Vagina (tissue), 2 donors: ENCODE data around the gene KCNJ15.

ENCODE experiments used
- POLR2AphosphoS5 ChIP-seq, 2 donors: sonication (generic); formaldehyde crosslinking; IDR thresholded peaks; one replicate each; pipeline ENCODE4 v1.9.0; 2017; ENCODE audit warnings: antibody characterized with exemption in 2 of 2, mild to moderate bottlenecking in 2 of 2, low read depth in 1 of 2; ENCODE audit not compliant: insufficient read depth in 1 of 2
- TF ChIP-seq, protein P1 (sequence below), 3 experiments: fragments of 450-650 bp in 2 of 3; fragments of 200-600 bp in 1 of 3; sonication (generic) in 1 of 3; IDR thresholded peaks; one replicate each; pipeline ENCODE4 v1.5.1; 2017 to 2019; ENCODE audit warnings: antibody characterized with exemption in 3 of 3, mild to moderate bottlenecking in 2 of 3, moderate library complexity in 2 of 3

DNA sequence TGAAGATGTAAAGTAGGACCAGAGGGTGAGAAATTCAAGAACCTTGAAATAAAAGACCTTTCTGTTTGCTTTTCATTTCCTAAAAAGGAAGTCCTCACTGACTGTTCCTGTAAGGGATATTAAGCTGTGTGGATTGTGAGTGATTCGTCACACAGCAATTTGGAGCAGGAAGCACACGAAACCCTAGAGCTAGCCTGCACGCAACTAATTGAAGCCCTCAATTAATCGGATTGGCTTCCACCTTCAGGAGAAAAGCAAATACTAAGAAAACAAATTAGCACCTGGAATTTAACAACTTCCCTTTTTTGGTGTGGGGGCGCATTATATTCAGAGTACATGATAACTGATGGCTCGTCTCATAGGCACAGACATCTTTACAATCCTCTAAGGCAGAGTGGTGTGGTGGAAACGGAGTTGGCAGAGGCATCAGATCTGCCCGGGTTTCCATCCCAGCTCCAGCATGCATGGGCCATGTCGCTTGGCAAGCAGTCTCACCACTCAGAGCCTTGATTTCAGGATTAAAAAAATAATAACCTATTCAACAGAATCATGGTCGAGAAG is 95.2 kb downstream of the KCNJ15 start:
- TF ChIP-seq, protein P1, sequence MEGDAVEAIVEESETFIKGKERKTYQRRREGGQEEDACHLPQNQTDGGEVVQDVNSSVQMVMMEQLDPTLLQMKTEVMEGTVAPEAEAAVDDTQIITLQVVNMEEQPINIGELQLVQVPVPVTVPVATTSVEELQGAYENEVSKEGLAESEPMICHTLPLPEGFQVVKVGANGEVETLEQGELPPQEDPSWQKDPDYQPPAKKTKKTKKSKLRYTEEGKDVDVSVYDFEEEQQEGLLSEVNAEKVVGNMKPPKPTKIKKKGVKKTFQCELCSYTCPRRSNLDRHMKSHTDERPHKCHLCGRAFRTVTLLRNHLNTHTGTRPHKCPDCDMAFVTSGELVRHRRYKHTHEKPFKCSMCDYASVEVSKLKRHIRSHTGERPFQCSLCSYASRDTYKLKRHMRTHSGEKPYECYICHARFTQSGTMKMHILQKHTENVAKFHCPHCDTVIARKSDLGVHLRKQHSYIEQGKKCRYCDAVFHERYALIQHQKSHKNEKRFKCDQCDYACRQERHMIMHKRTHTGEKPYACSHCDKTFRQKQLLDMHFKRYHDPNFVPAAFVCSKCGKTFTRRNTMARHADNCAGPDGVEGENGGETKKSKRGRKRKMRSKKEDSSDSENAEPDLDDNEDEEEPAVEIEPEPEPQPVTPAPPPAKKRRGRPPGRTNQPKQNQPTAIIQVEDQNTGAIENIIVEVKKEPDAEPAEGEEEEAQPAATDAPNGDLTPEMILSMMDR (IDR thresholded peaks at IDR 0.05): no peak
- TF ChIP-seq POLR2AphosphoS5 (IDR thresholded peaks at IDR 0.05; ENCODE audit: insufficient read depth in 1 of 2, low read depth in 1 of 2): no peak
